Muscle of back (tissue), 11 donors: ENCODE results near the gene CPT2. TPM values are rescaled to one million over a fixed set of nuclear protein-coding genes. Genes with fewer than 3 reads are reported as not detected.

Experiments
- DNase-seq, 3 donors: peaks; one replicate each; pipeline versions ENCODE4 v3.0.0 to v3.0.0-alpha.2; 2013
- polyA plus RNA-seq, 10 donors: library from polyadenylated mRNA; unstranded; fragments of 120-200 nt; gene quantifications; one replicate each; pipeline ENCODE4 v1.2.1, GENCODE V29; 2013; ENCODE audit not compliant: insufficient read length in 10 of 10

CPT2 gene
- polyA plus RNA-seq, 10 donors: 10.6 to 12.9 (median 11.7) TPM

DNA sequence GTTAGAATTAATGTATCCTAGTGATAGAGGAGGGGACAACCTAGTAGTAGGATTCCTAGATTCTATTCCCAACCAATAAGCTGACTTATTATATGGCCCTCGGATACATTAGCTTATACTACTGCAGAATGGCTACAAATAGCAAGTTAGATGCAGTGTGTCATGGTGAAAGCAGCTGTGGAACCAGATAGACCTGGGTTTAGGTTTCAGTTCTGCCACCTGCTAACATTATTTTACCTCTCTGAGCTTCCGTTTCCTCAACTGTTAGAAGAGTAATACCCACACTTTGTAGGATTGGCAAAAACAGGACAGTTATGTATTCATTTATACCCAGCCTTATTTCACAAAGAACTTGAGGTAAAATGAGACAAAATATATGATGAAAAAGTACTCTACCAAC lies 63.3 kb downstream of the CPT2 start:
- DNase-seq: no peak

- DNase-seq: no peak
These were observed 64.1 kb downstream of the CPT2 start for GRCh38 chr1:53260631-53261247.

DNA sequence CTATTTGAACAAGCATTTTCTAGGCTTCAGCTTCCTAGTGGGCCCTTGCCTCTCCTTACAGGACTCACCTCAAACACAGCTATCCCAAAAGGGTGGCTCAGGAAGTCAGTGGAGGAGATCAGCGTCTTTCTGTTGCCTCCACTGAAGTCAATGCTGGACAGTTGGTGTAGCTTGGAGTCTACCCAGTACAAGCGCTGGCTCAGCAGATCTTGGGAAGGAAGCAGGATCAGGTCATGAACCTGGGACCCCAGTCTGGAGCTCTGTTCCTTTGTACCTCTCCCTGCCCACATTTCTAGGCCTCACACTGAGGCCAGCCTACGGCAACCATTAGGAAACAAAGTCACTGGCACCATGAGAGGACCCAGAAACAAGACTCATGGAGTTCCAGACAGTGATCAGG lies 65.4 kb downstream of the CPT2 start:
- no peak for DNase-seq

Other genes starting within 250 kb of the CPT2 start
- gene PODN, start 134.6 kb upstream of the CPT2 start, polyA plus RNA-seq: 10 to 100 TPM in 3 of 10 donors, 1 to 10 TPM in 7; 6.6 to 11.4 (median 9.0) TPM
- under 1 TPM; 0.23 to 0.86 (median 0.41) TPM for gene SLC1A7, start 54.2 kb upstream of the CPT2 start, polyA plus RNA-seq
- 10 to 100 TPM; 51.7 to 86.1 (median 61.8) TPM for gene CZIB, start 23.8 kb downstream of the CPT2 start, polyA plus RNA-seq
- gene MAGOH, start 41.7 kb downstream of the CPT2 start, polyA plus RNA-seq: 10 to 100 TPM; 40.0 to 64.8 (median 45.0) TPM
- gene LRP8, start 131.2 kb downstream of the CPT2 start, polyA plus RNA-seq: 1 to 10 TPM; 3.5 to 9.1 (median 5.5) TPM